ENCODE measurements around the gene PKD2. TPM values are rescaled to one million over a fixed set of nuclear protein-coding genes. Genes with fewer than 3 reads are reported as not detected.

The PKD2 gene
- total and polyA plus RNA-seq, 2 donors (not counting 1 experiment from before 2014, with no cell fraction given), result 109 to 158 TPM

DNA sequence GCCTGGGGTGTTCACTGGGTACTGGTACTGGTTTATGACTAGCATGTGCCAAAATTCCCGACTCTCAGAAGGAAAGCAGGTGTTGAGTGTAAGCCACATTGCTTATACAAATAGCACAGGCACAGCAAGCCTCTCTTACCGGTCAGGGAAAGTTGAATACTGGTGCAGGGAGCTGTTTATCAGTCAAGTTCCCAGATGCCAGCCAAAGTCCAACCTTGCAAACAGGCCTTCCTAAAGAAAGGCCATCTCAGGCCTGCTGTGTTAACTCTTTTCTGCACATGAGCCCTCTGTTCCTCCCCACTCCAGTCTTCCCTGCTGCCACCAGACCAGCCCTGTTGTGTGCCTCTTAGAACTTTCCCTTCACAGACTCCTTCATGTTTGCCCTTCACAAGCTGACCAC is 34.2 kb downstream of the PKD2 start:
- no peak for TF ChIP-seq EZH2 (IDR thresholded peaks at IDR 0.05; ENCODE audit: low read length, missing control alignments)
- TF ChIP-seq, protein P1, sequence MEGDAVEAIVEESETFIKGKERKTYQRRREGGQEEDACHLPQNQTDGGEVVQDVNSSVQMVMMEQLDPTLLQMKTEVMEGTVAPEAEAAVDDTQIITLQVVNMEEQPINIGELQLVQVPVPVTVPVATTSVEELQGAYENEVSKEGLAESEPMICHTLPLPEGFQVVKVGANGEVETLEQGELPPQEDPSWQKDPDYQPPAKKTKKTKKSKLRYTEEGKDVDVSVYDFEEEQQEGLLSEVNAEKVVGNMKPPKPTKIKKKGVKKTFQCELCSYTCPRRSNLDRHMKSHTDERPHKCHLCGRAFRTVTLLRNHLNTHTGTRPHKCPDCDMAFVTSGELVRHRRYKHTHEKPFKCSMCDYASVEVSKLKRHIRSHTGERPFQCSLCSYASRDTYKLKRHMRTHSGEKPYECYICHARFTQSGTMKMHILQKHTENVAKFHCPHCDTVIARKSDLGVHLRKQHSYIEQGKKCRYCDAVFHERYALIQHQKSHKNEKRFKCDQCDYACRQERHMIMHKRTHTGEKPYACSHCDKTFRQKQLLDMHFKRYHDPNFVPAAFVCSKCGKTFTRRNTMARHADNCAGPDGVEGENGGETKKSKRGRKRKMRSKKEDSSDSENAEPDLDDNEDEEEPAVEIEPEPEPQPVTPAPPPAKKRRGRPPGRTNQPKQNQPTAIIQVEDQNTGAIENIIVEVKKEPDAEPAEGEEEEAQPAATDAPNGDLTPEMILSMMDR (conservative IDR thresholded peaks at IDR 0.05 in 1 of 2, IDR thresholded peaks at IDR 0.05 in 1 of 2; ENCODE audit: low read depth in 1 of 2, low read length in 2 of 2), result no peak
- H3K4me2 ChIP-seq (ENCODE audit: extremely low read depth, insufficient read depth, low read length), result no peak overlapping the region
- no peak overlapping the region for H3K4me3 ChIP-seq (replicated peaks in 1 of 4; ENCODE audit: control extremely low read depth in 1 of 4, insufficient read depth in 1 of 4, low read depth in 3 of 4, low read length in 4 of 4)
- H3K79me2 ChIP-seq (ENCODE audit: control insufficient read depth, insufficient read depth, low read length), result no peaks in the 10 kb centered on the region
- DNase-seq (ENCODE audit: low read depth in 2 of 2), result no peak
- H3K9ac ChIP-seq (ENCODE audit: insufficient read depth, low read length), result no peak overlapping the region
- no peaks in the 10 kb centered on the region for H4K20me1 ChIP-seq (ENCODE audit: control insufficient read depth, extremely low read depth, insufficient read depth, low read length)
- no peak overlapping the region for H3K27ac ChIP-seq (ENCODE audit: insufficient read depth, low read length)
- no peaks in the 10 kb centered on the region for H3K4me1 ChIP-seq (ENCODE audit: control insufficient read depth, extremely low read depth, insufficient read depth, low read length)
- no peaks in the 10 kb centered on the region for H3K9me3 ChIP-seq (ENCODE audit: control insufficient read depth, insufficient read depth, low read depth, low read length)
- H2AFZ ChIP-seq (ENCODE audit: low read length), result no peak overlapping the region
- no peaks in the 10 kb centered on the region for H3K27me3 ChIP-seq (ENCODE audit: control insufficient read depth, insufficient read depth, low read length)
- H3K36me3 ChIP-seq (ENCODE audit: control insufficient read depth, insufficient read depth, low read length), result peaks cover 25% of the 10 kb centered on the region

DNA sequence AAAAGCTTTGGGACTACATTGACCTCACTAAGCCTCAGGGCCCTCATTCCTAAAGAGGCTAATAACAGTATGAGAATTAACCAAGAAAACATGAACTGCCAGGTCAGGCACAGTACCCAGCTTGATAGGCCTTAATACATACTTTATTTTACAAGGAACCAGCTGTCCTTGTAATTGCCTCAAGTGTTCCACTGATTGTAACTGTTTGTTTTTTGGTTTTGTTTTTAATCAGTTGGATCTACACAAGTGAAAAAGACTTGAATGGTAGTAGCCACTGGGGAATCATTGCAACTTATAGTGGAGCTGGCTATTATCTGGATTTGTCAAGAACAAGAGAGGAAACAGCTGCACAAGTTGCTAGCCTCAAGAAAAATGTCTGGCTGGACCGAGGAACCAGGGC is 35.6 kb downstream of the PKD2 start:
- peaks cover 24% of the 10 kb centered on the region for H3K36me3 ChIP-seq (ENCODE audit: control insufficient read depth, insufficient read depth, low read length)
- no peak for DNase-seq (ENCODE audit: low read depth in 2 of 2)

DNA sequence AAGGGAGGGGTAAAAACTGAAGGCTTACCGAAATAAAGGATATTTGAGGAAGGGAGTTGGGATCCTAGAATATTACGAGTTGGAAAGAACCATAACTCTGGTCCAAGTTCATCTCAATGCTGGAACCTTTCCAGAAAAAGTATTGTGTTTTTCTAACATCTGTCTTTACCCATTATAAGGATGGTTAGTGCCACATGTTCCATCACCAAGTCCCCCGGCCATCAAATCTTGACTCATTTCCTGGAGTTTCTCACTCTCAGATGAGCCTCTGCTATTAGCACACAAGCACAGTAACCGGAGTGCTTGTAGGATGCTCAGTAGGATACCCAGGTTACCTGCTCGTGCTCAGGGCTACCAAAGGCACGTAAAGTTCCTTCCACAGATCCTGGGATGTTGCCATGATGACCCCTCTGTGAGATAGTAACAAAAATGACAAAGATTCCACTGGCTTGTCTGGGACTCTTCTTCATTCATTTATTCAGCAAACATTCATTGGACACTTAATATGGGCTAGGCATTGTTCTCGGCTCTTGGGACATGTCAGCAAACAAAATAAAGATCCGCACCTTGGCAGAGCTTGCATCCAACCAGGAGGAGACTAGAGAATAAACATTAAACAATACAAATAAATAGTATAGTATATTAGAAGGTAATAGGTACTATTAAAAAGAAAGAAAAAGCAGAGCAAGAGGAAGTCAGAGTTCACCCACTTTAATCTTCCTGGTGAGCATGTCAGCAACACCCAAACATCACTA is 36.3 kb downstream of the PKD2 start:
- no peaks in the 10 kb centered on the region for H3K79me2 ChIP-seq (ENCODE audit: control insufficient read depth, insufficient read depth, low read length)
- H3K4me2 ChIP-seq (ENCODE audit: extremely low read depth, insufficient read depth, low read length), result no peak overlapping the region

More for the DNA sequence above, 35.6 kb downstream of the PKD2 start:
- Histone ChIP-seq H3K4me1 (ENCODE audit: control insufficient read depth, extremely low read depth, insufficient read depth, low read length) (no peaks in the 10 kb centered on the region), H3K79me2 (ENCODE audit: control insufficient read depth, insufficient read depth, low read length) (no peaks in the 10 kb centered on the region), H2AFZ (ENCODE audit: low read length) (no peak overlapping the region), H3K27me3 (ENCODE audit: control insufficient read depth, insufficient read depth, low read length) (no peaks in the 10 kb centered on the region), H3K9ac (ENCODE audit: insufficient read depth, low read length) (no peak overlapping the region), H3K27ac (ENCODE audit: insufficient read depth, low read length) (no peak overlapping the region), H3K4me3 (replicated peaks in 1 of 4; ENCODE audit: control extremely low read depth in 1 of 4, insufficient read depth in 1 of 4, low read depth in 3 of 4, low read length in 4 of 4) (no peak overlapping the region), H4K20me1 (ENCODE audit: control insufficient read depth, extremely low read depth, insufficient read depth, low read length) (no peaks in the 10 kb centered on the region), H3K4me2 (ENCODE audit: extremely low read depth, insufficient read depth, low read length) (no peak overlapping the region), H3K9me3 (ENCODE audit: control insufficient read depth, insufficient read depth, low read depth, low read length) (no peaks in the 10 kb centered on the region)
- TF ChIP-seq EZH2 (IDR thresholded peaks at IDR 0.05; ENCODE audit: low read length, missing control alignments), result no peak
- TF ChIP-seq, protein P1 (conservative IDR thresholded peaks at IDR 0.05 in 1 of 2, IDR thresholded peaks at IDR 0.05 in 1 of 2; ENCODE audit: low read depth in 1 of 2, low read length in 2 of 2), result no peak

More for the DNA sequence above, 36.3 kb downstream of the PKD2 start:
- no peak overlapping the region for H3K4me3 ChIP-seq (replicated peaks in 1 of 4; ENCODE audit: control extremely low read depth in 1 of 4, insufficient read depth in 1 of 4, low read depth in 3 of 4, low read length in 4 of 4)
- no peaks in the 10 kb centered on the region for H4K20me1 ChIP-seq (ENCODE audit: control insufficient read depth, extremely low read depth, insufficient read depth, low read length)
- H3K27me3 ChIP-seq (ENCODE audit: control insufficient read depth, insufficient read depth, low read length), result no peaks in the 10 kb centered on the region
- H3K36me3 ChIP-seq (ENCODE audit: control insufficient read depth, insufficient read depth, low read length), result peaks cover 19% of the 10 kb centered on the region
- no peak overlapping the region for H2AFZ ChIP-seq (ENCODE audit: low read length)
- no peaks in the 10 kb centered on the region for H3K9me3 ChIP-seq (ENCODE audit: control insufficient read depth, insufficient read depth, low read depth, low read length)
- no peak for DNase-seq (ENCODE audit: low read depth in 2 of 2)
- H3K4me1 ChIP-seq (ENCODE audit: control insufficient read depth, extremely low read depth, insufficient read depth, low read length), result no peaks in the 10 kb centered on the region
- TF ChIP-seq, protein P1 (conservative IDR thresholded peaks at IDR 0.05 in 1 of 2, IDR thresholded peaks at IDR 0.05 in 1 of 2; ENCODE audit: low read depth in 1 of 2, low read length in 2 of 2), result no peak
- no peak overlapping the region for H3K9ac ChIP-seq (ENCODE audit: insufficient read depth, low read length)
- H3K27ac ChIP-seq (ENCODE audit: insufficient read depth, low read length), result no peak overlapping the region

Data from fibroblast of lung (primary cell).